Left lung (tissue), 10 donors: ENCODE measurements around the gene FAS. TPM values are rescaled to one million over a fixed set of nuclear protein-coding genes. Genes with fewer than 3 reads are reported as not detected.

Experiments used
- ATAC-seq: fragments of 200-7000 bp; cut with Tn5 transposase; one replicate; pipeline ENCODE4 v1.9.1; 2020; ENCODE audit warnings: moderate library complexity
- DNase-seq, 4 donors: peaks; one replicate each; pipeline ENCODE4 v3.0.0-alpha.2; 2013 to 2020
- H3K27ac ChIP-seq, 2 donors: fragments of 200-600 bp; sonication (generic) in 1 of 2; one replicate each; pipeline versions ENCODE4 v1.5.0 to v1.8.0; 2020 to 2021
- H3K27me3 ChIP-seq, 2 donors: fragments of 200-600 bp; sonication (generic) in 1 of 2; one replicate each; pipeline versions ENCODE4 v1.5.0 to v1.8.0; 2020 to 2021
- H3K36me3 ChIP-seq, 2 donors: fragments of 200-600 bp; sonication (generic) in 1 of 2; one replicate each; pipeline versions ENCODE4 v1.5.0 to v1.8.0; 2020 to 2021
- H3K4me1 ChIP-seq, 2 donors: fragments of 200-600 bp; one replicate each; pipeline ENCODE4 v1.8.0; 2021
- H3K4me3 ChIP-seq, 2 donors: fragments of 200-600 bp; sonication (generic) in 1 of 2; one replicate each; pipeline versions ENCODE4 v1.5.0 to v1.8.0; 2020 to 2021; ENCODE audit warnings: mild to moderate bottlenecking in 1 of 2
- H3K9me3 ChIP-seq, 2 donors: fragments of 200-600 bp; sonication (generic) in 1 of 2; one replicate each; pipeline versions ENCODE4 v1.5.0 to v1.8.0; 2020 to 2021
- CTCF ChIP-seq, 2 donors: fragments of 200-600 bp; sonication (generic) in 1 of 2; IDR thresholded peaks; one replicate each; pipeline versions ENCODE4 v1.5.0 to v1.8.0; 2021; ENCODE audit warnings: antibody characterized with exemption in 2 of 2
- intact Hi-C, 2 donors: fragments of 100-400 bp; cut with DNase I; formaldehyde crosslinking; loops; one replicate each; pipeline versions ENCODE4 v1.11.2 to v1.14.2; 2022
- microRNA-seq, 2 donors: library from miRNA; unstranded; fragments of <30 nt; microRNA quantifications; one replicate each; pipeline ENCODE4, GENCODE V29; 2019
- polyA plus RNA-seq, 6 donors: library from polyadenylated mRNA; unstranded; fragments of 120-200 nt; gene quantifications; one replicate each; pipeline ENCODE4 v1.2.1, GENCODE V29; 2013; ENCODE audit not compliant: insufficient read length in 6 of 6
- total RNA-seq, 2 donors: library from RNA; stranded (reverse); fragmentation: NEBNext Ultra II Directional; extraction: Animal tissue kit (Norgen Biotek cat#: 25700); gene quantifications; one replicate each; pipeline ENCODE4 v1.2.1, GENCODE V29; 2021
- donor health status: DM: no; HTN: yes; CAD: no.
- donor health status: DM: no; HTN: no; CAD: no.

Gene FAS
- total and polyA plus RNA-seq, 8 donors, result 15.1 to 76.4 (median 26.7) TPM

- DNase-seq (no peak), ATAC-seq (no peak)
- H3K27ac ChIP-seq, result no peak overlapping the region
- no peak overlapping the region for H3K4me3 ChIP-seq
- TF ChIP-seq CTCF (IDR thresholded peaks at IDR 0.05), result no peak
- H3K27me3 ChIP-seq, result no peaks in the 10 kb centered on the region
- H3K36me3 ChIP-seq, result no peaks in the 10 kb centered on the region
- intact Hi-C loops, result no loop called here
- no peaks in the 10 kb centered on the region for H3K4me1 ChIP-seq
- H3K9me3 ChIP-seq, result no peaks in the 10 kb centered on the region
Measured at GRCh38 chr10:89063465-89063864, 72.9 kb downstream of the FAS start.

GRCh38 chr10:89064748-89065147 is 74.2 kb downstream of the FAS start:
- H3K4me3 ChIP-seq, result no peak overlapping the region
- ATAC-seq, result peak; percentile 59
- no peak for DNase-seq
- intact Hi-C loops, result no loop called here
- no peaks in the 10 kb centered on the region for H3K36me3 ChIP-seq
- peak overlapping the region in 1 of 2 donors; percentile 13 for H3K27ac ChIP-seq
- no peak for TF ChIP-seq CTCF (IDR thresholded peaks at IDR 0.05)
- H3K27me3 ChIP-seq, result no peaks in the 10 kb centered on the region
- no peaks in the 10 kb centered on the region for H3K4me1 ChIP-seq
- H3K9me3 ChIP-seq, result no peaks in the 10 kb centered on the region

Small RNA genes lying within 50 kb of the gene (microRNA-seq; reads per million reads assigned to microRNA genes)
- gene MIR4679-1 (0 reads per million in 2 donors), gene MIR4679-2 (0 reads per million in 2 donors)

Other genes starting within 250 kb of the FAS start
- gene LIPN, start 230.8 kb upstream of the FAS start, total RNA-seq, result 1 to 10 TPM in 1 of 2 donors, not detected in 1; 1.2 TPM
- gene LIPN, start 230.8 kb upstream of the FAS start, polyA plus RNA-seq, result not detected
- not detected for gene LIPM, start 188.1 kb upstream of the FAS start, total RNA-seq
- under 1 TPM in 1 of 6 donors, not detected in 5; 0.14 TPM for gene LIPM, start 188.1 kb upstream of the FAS start, polyA plus RNA-seq
- gene ANKRD22, start 139.0 kb upstream of the FAS start, total RNA-seq, result 1 to 10 TPM; 5.1 to 8.9 TPM
- 1 to 10 TPM in 1 of 6 donors, under 1 TPM in 5; 0.13 to 1.1 (median 0.82) TPM for gene ANKRD22, start 139.0 kb upstream of the FAS start, polyA plus RNA-seq
- gene STAMBPL1, start 110.6 kb upstream of the FAS start, total RNA-seq, result 10 to 100 TPM in 1 of 2 donors, 1 to 10 TPM in 1; 9.9 to 11.4 TPM
- 10 to 100 TPM in 4 of 6 donors, 1 to 10 TPM in 2; 7.5 to 13.4 (median 12.1) TPM for gene STAMBPL1, start 110.6 kb upstream of the FAS start, polyA plus RNA-seq
- gene ACTA2, start 38.0 kb upstream of the FAS start, total RNA-seq, result 100 to 1,000 TPM; 472 to 558 TPM
- 100 to 1,000 TPM; 415 to 612 (median 489) TPM for gene ACTA2, start 38.0 kb upstream of the FAS start, polyA plus RNA-seq
- 10 to 100 TPM in 1 of 2 donors, 1 to 10 TPM in 1; 9.8 to 14.7 TPM for gene CH25H, start 216.5 kb downstream of the FAS start, total RNA-seq
- under 1 TPM; 0.10 to 0.31 (median 0.19) TPM for gene CH25H, start 216.5 kb downstream of the FAS start, polyA plus RNA-seq